GM23248 (cell line): ENCODE results near the gene TRAPPC3L.

ENCODE experiments used
- EZH2 ChIP-seq: fragments of 200-600 bp; sonication (generic); IDR thresholded peaks from 2 replicates; pipeline ENCODE4 v1.6.1; 2018; ENCODE audit warnings: antibody characterized with exemption, mild to moderate bottlenecking; ENCODE audit not compliant: insufficient read depth, poor library complexity, severe bottlenecking
- EZH2phosphoT487 ChIP-seq: fragments of 200-600 bp; sonication (generic); IDR thresholded peaks from 2 replicates; pipeline ENCODE4 v1.6.1; 2018; ENCODE audit warnings: antibody characterized with exemption, moderate library complexity, mild to moderate bottlenecking, low read depth; ENCODE audit not compliant: insufficient read depth

DNA sequence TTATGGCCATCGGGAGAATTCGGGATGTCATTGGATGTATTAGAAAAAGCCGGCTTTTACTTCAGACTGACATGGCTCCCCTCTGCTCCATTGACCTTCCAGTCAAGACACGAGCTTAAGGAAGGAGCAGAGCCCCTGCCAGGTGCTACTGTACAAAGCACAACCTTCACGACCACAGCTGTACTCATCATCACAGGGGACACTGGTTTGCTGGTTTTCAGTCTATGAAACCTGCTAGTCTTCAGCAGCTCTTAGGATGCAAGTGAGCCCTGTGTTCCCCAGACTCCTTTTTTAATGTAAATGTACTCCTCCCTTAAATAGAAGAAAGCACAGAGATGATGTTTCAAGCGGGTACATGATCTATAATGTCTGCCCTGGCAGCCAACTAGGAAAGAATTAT is 1.9 kb upstream of the TRAPPC3L start:
- TF ChIP-seq EZH2 (no peak), EZH2phosphoT487 (no peak)
